Fibroblast of skin of right quadriceps (primary cell): ENCODE measurements around the gene GPR12.
"Not testable (repeated sequence)": the region's sequence is repeated elsewhere in the genome, so short reads cannot be mapped to it uniquely, and the experiment has no call there.

Experiments
- DNase-seq: peaks from one replicate; pipeline ENCODE4 v3.0.0-alpha.2; 2013

The GPR12 gene

DNA sequence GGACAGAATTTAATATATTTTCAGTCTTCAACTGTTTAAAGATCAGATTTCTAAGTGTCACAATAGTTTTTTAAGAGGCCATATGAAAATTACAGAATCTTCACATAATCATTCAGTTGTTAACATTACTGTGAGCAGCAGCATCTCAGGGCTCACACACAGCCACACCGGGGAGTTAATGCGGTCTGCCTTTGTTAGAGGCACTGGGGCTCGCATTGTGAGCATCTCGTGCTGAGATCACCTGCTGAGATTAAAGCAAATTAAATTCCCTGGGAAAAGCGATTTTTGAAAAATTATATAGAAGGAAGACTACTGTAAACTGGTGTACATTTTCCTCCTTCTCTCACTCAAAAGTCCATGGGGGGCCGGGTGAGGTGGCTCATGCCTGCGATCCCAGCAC, 16.6 kb downstream of the GPR12 start:
- no peak for DNase-seq

DNA sequence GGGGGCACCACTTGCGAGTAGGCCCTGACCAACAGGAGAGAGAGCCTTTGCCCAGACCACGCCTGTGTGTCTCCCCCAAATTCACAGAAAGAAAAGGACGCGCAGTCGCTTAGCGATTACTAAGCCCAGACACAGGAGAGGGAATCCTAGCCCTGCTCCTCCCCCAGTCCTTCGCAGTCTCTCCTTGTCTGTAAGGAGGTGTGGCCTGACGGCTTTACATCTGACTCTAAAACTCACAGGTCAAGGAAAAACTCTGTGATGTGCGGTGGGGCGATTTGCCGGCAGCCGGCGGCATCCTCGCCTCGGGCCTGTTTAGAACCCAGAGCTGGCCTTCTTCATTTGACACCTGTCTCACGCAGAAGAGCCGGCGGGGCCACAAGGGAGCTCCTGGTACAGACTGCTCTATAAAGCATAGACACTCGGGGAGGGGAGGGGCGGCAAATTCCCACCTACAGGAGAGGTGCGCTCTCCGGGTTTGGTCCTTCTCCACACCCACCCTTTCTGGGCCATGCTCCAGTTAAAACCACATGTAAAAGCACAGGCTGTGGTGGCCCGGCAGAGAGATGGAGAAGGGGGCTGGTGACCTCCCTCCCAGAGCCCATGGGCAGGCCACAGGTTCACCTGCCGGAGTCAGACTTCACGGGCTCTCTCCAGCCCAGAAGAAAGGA, 17.8 kb downstream of the GPR12 start:
- no peak for DNase-seq

DNA sequence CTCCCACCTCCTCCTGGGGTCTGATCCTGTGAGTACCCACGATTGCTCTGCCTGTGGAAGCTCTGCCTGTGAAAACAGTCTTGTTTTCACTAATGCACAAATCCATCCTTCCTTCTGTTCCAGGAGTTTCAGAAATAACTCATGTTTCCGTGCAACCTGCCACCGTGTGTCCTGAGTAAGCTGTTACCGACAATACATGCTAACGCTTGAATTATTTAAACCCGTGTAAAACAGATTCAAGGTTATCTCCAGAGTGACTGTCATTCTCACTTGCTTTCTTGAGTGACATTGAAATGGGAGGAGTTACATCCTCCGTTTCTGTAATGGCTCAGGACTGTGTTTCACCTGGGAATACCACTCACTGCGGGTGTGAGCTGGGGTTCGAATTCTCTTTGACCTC, 24.9 kb downstream of the GPR12 start:
- DNase-seq, result no peak

DNA sequence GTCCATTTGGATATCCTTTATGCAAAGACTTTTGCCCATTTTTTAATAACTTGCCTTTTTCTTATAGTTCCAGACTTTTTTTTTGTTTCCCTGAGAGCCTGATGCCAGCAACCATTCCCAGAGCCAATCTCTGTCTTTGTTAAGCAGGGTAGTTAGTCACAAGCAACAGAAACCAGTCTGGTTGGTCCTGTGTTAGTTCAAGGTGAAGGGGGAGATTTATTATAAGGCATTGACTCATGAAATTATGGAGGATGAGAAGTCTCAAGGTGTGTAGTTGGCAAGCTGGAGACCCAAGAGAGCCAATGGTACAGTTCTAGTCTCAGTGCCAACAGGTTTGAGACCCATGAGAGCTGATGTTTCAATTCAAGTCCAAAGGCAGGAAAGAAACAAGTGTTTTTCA, 33.0 kb downstream of the GPR12 start:
- DNase-seq, result no peak

DNA sequence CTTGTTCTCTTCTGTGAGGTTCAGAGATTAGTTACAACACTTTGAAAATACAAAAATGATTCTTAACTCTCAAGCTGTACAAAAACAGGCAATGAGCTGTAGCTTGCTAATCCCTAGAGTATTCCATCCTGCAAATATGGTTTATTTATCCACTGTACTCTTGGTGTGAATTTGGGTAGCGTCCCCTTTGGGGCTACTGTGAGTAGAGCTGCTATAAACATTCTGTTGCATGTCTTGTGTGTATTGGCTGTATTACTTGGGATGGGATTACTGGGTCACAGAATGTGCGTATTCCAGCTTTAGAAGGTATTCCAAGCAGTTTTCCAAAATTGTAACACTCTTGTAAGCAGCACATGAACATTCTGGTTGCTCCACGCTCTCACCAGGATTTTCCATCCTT, 33.5 kb downstream of the GPR12 start:
- DNase-seq, result no peak

DNA sequence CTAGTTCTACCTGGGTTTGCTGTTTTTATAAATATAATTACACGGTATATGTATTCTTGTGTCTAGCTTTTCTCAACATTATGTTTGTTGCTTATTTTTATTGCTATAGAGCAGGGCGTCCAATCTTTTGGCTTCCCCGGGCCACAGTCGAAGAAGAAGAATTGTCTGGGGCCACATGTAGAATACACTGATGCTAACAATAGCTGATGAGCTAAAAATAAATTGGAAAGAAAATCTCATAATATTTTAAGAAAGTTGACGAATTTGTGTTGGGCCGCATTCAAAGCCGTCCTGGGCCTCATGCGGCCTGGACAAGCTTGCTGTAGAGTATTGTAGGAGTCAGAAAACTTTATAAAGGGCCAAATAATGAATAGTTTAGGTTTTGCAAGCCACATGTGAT, 33.9 kb downstream of the GPR12 start:
- no peak for DNase-seq

DNA sequence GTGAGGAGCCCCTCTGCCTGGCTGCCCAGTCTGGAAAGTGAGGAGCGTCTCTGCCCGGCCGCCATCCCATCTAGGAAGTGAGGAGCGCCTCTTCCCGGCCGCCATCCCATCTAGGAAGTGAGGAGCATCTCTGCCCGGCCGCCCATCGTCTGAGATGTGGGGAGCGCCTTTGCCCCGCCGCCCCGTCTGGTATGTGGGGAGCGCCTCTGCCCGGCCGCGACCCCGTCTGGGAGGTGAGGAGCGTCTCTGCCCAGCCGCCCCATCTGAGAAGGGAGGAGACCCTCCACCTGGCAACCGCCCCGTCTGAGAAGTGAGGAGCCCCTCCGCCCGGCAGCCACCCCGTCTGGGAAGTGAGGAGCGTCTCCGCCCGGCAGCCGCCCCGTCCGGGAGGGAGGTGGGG, 37.0 kb downstream of the GPR12 start:
- DNase-seq, result not testable (repeated sequence)

DNA sequence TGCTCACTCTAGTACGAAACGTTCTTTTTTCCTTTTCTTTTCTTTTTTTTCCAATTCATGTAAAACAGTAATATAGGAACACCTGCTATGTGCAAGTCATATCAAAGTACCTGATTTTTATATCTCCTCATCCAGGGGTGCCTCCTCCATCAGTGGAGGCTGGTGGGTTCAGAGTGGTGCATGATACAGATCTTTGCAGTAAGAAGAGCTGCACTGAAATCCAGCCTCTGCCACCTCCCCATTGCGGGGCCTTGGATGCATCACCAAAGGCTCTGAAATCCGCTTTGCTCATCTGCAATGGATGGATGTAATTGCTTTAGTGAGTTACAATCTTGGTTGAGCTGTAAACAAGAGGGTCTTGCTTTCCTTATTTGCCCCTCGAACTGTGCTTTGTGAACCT, 38.3 kb downstream of the GPR12 start:
- DNase-seq, result no peak

DNA sequence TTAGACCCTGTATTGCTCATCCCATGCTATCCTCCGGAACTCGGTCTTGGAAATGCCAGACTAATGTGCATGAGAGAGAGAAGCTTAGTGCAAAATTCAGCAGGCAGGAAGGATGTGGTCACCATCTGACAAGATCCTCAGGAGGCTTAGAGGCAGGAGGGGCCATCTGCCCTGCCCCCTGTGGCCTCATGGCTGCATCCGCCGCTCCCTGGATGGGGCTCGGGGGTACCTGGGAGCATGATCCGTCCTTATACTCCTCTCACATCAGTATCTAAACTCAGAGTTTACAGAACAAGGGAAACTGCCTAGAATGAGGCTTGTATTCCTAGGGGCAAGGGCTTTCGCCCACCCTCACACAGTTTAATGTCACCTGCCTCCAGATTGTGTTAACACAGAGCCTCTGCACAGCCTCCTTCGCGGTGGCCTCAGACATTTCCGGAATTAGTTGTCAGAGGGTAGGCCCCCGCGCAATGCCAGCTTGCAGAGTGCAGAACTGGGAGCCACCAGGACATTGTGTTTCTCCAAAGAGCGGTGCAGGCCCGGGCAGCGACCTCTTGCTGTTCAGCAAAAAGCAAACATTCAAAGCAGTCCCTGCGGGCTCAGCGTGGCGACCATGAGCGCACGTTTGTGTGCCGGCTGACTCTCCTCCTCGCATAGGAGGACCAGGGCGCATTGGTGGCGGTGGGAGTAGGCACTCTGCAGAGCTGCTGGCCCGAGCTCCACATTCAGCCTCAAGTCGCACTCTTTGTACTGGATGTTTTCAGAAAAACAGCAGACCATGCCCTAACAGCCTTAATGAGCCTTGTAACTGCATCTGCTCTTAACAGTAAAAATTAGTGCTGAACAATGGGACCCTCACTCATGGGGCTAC, 39.1 kb downstream of the GPR12 start:
- no peak for DNase-seq

DNA sequence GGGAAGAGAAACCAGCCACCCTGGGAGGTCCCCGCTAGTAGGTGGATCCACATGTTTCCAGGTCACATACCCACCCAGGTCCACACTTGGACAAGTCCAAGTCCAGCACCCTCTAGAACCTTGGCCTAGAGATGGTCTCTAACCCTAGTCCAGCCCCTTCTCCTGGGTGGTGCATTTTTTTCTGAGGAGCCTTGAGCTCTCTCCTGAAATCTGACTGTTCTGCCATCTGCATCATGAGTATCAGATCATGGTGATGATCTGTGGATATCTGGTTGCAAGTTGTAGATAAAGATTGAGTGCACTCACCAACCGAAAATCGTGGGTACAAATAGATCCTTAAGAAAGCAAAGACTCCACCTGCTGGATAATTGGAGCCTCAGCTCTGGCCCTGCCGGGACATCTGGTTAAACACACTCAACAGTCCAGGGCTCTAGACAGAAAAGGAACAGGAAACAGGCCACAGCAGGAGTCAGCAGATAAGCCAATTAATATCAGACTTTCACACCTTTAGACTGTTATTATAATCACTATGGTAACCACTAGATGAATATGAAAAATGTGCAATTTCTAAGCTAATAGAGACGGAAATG, 41.1 kb downstream of the GPR12 start:
- no peak for DNase-seq

DNA sequence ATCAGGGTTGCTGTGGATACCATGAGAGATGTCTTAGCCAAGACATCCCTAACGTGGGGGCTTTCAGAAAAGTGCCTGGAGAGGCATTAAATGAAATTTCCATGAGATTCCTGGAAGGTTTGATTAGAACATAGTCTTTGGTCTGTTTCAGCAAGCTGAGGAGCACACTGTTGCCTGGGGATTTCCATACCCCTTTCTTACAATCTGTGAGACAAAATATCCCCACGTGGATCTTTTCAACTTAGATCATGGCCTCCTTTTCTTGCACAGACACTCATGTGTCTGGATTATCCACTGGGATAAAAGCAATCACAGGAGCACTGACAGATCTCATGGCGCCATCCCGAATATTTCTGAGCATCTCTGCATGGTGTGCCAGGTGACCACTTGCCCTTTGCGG, 41.7 kb downstream of the GPR12 start:
- DNase-seq, result no peak

DNA sequence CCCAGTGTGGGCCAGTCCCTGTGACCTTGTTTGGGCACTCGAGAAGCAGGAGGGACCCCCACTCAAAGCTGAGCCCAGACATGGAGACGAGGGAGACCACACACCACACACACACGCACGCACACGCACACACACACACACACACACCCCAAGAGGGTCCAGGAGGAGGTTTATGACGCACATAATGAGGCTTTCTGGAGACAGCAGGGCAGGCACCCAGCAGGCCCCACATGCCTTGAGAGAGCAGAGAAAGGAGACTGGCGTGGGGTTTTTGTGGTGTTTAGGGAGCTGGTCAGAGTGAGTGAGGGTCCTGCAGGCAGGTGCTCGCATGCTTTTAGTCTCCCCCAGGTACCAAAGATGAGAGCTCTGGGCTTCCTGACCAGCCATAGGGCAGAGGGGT, 42.4 kb downstream of the GPR12 start:
- DNase-seq, result no peak

DNA sequence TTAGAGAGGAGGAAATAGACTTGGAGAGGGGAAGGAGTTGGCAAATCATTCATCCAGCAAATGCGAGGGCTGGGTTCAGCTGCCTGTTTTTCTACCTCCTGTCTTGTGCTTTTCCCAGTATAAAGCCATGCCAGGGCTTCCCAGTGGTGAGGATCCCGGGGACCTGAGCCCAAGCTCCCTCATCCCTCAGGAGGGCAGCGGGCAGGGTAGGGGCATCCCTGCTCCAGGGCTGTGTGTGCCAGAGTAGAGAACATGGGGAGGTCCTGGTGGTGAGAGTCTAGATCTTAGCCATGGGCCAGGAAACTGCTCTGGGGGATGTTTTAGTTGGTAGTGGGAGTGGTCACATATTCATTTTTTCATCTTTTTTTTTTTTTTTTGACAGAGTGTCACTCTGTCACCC, 43.6 kb downstream of the GPR12 start:
- DNase-seq, result no peak

DNA sequence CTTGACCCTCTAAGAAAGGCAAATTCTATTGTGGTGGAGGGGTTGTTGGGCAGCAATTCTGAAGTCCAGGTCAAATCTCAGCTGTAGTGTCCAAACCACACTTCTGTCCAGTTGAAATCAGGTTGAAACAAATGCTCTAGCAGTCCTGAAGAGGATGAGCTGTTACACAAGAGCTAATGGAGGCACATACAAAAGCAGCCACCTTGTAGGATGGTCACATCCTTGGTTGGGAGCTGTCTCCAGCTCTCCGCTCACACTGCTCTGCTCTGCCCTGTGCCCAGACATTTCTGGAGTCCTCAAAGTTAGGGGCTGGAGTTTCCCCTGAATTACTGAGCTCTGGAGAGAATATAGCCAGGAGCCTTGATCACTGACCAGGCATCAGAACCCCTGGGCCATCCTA, 47.2 kb downstream of the GPR12 start:
- no peak for DNase-seq

DNA sequence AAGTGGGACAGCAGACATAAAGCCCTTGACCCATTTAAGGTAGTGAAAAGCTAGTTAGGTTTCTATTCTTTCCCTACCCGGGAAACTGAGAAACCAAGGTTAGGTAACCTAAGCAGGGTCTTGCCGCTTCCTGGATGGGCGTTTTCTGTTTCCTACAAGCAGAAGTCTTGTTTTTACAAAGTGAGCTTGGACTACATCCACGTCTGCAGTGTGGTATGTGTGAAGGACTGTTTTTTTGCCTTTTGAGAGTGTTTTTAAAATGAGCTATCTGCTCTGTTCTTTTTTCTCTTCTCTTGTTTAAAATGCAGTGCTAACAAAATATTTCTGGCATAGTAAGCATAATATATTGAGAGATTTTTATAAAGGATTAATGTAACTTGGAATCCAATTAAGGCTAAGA, 49.4 kb downstream of the GPR12 start:
- no peak for DNase-seq

DNA sequence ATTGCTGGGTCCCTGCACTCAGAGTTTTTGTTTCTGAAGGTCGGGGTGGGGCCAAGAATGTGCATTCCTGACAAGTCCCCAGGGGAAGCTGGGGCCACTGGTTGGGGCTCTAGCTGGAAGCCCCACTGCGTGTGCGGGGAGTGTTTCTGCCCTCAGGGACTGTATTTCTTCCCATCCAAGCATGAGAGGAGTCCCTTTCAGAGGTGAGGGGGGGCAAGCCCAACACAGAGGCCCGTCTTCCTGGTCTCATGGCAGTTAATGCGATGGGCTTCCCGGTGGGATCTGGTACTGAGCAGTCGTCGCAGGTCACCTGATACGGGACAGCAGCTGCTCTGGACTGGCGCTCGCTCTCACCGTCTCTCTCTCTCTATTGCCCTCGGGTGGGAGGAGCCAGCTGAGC, 50.4 kb downstream of the GPR12 start:
- DNase-seq, result no peak

DNA sequence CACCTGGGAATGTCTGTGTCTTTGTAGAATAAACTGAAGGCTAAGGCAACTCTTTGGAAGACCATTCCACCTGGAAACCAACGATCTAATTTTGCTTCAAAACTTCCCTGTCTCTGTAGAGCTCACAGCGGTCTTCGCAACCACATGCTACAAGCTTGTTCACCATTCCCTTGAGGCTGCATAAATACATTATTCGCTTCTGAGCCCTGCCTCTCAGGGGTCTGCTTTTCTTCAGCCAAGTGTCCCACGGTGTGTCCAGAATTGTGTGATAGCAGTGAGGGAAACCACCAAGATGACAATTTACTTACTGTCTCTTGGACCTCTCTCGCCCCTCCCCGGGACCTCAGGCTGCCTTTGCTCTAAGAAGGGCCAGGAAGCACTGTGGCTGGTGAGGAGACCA, 51.1 kb downstream of the GPR12 start:
- DNase-seq, result no peak

DNA sequence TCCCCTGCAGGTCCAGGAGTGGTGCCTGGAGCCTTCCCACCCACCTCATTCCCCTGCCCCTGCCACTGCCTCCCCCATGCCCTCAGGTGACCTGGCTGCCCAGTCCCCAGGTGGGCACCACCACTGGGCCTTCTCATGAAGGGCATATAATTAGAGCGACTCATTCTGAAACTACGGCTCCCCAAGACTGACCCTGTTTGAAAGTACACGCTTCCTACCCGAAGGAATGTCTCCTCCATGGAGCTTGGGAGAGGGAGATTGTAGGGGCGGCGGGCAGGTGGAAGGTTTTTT, 52.6 kb downstream of the GPR12 start:
- no peak for DNase-seq

DNA sequence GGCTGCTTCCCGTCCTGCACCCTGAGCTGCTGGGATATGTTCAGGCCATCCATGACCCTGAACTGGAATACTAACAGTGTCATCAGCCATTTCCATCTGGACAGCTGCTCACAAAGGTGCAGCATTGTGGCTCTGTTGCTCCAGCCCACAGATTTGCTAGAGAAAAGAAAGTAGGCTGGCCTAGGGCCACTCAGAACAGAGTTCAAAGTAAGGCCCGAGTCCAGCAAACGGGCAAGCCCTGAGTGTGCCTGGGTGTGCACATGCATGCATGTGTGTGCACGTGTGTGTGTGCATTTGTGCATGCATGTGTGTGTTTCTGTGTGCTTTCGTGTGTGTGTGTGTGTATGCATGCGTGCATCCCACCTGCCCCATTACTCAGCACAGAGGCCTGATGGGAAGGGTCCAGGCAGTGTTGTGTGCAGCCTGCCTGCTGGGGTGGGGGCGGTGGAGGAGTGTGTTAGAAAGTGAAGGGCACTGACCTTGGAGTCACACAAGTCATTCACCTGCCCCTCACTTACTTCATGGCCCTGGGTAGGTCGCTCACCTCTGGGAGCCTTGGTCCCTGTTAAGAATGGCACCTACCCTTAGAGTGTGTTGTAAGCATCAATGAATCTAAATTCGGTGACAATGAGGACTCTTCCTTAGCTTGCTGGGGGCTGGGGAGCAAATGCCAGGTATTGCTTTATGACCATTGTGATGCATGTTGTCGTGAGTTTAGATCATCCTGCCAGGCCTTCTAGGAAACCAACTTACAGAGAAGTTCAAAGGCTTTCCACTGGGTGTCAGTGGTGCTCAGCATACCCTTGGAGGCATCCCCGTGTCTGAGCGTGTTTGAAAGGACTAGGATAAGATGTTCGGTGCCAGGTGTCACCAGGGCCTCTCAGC, 53.2 kb downstream of the GPR12 start:
- peak; percentile 24 for DNase-seq

DNA sequence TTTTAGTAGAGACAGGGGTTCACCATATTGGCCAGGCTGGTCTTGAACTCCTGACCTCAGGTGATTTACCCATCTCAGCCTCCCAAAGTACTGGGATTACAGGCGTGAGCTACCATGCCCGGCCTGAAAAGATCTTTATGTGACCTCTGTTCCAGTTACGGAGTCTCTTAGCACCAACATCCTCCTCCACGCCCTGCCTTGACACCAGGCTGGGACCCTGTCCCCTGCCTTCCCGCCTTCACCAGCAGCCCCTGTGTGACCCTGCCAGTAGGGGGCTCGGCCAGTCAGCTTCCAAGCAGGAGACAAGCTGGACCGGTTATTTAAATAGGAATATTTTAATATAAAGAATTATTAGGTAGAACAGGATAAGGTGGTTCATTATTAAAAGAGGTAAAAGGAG, 54.2 kb downstream of the GPR12 start:
- DNase-seq, result no peak

DNA sequence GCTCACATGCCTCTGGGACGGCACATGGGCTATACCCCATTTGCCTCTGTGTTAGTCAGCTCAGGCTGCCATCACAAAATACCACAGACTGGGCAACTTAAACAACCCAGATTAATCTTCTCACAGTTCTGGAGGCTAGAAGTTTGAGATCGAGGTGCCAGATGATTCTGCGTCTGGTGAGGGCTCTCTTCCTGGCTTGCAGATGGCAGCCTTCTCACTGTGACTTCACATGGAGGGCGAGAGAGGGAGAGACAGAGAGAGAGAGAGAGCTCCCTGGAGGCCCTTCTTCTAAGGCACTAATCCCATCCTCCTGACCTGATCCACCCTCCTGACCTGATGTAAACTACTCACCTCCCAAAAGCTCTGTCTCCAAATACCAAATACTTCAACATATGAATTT, 55.0 kb downstream of the GPR12 start:
- DNase-seq, result no peak
